ENCODE data around the gene CLDN7. TPM values are rescaled to one million over a fixed set of nuclear protein-coding genes. Genes with fewer than 3 reads are reported as not detected.
A peak's percentile ranks its signal among the peaks of the same experiment; 100 is the strongest.

Gene CLDN7
- total RNA-seq, 1 experiment from 2014 or later: 147 TPM

DNA sequence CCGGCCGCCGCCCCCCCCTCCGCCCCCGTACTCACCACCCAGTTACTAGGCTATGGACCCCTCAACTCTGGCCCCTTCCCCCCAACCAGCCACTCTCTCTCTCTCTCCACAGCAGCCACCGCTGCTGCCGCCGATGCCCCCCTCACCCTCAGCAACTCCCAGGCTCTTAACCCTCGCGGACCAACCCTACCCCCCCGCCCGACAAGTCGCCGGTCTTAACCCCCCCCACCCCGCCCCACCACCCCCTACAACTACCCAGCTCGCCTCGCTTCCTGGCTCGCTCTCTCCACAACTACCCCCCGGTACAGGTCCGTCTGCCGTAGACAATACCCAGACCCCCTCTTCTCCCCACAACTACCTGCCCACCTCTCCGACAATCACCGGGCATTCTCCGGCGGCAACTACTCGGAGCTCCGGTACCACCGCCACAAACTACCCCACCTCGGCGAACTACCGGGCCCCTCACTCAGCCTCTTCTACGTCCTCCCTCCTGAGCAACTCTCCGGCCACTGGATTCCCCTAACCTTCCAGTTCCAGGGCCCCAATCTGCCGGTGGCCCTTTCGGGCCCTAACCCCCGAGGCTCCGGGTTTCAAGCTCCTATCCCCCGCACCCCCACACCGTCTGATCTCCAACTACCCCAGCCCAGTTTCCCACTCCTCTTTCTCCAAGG, 23.7 kb downstream of the CLDN7 start:
- CTCF ChIA-PET: no interaction called here
- intact Hi-C loops (cut with micrococcal nuclease): no loop called here
- POLR2A ChIA-PET (ENCODE audit: unreplicated experiment): no interaction called here
- TF ChIP-seq, protein P1, sequence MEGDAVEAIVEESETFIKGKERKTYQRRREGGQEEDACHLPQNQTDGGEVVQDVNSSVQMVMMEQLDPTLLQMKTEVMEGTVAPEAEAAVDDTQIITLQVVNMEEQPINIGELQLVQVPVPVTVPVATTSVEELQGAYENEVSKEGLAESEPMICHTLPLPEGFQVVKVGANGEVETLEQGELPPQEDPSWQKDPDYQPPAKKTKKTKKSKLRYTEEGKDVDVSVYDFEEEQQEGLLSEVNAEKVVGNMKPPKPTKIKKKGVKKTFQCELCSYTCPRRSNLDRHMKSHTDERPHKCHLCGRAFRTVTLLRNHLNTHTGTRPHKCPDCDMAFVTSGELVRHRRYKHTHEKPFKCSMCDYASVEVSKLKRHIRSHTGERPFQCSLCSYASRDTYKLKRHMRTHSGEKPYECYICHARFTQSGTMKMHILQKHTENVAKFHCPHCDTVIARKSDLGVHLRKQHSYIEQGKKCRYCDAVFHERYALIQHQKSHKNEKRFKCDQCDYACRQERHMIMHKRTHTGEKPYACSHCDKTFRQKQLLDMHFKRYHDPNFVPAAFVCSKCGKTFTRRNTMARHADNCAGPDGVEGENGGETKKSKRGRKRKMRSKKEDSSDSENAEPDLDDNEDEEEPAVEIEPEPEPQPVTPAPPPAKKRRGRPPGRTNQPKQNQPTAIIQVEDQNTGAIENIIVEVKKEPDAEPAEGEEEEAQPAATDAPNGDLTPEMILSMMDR (conservative IDR thresholded peaks at IDR 0.05; ENCODE audit: low read depth, low read length): no peak
- TF ChIP-seq EZH2phosphoT487 (IDR thresholded peaks at IDR 0.05; ENCODE audit: borderline replicate concordance, low read length) (no peak), EZH2 (IDR thresholded peaks at IDR 0.05; ENCODE audit: low read length, unreplicated experiment) (no peak)
- peaks cover 13% of the 10 kb centered on the region; the same call in 1 of the 2 replicates for H3K36me3 ChIP-seq (ENCODE audit: low read depth, low read length)
- peak overlapping the region; percentile 96 for H3K4me3 ChIP-seq (ENCODE audit: low read length)
- H3K79me2 ChIP-seq (ENCODE audit: low read length): peaks cover 60% of the 10 kb centered on the region
- no peaks in the 10 kb centered on the region for H3K9me3 ChIP-seq (ENCODE audit: low read length)
- H3K4me2 ChIP-seq (ENCODE audit: low read length): peak overlapping the region; percentile 85
- no TSS peak for BruUV-seq (replicated peaks)
- no peak for DNase-seq
- H3K9ac ChIP-seq (ENCODE audit: low read length): peak overlapping the region; percentile 91
- peak overlapping the region; percentile 50; the same call in 1 of the 2 replicates for H2AFZ ChIP-seq (ENCODE audit: low read length)
- no peaks in the 10 kb centered on the region for H3K27me3 ChIP-seq (ENCODE audit: low read length)
- H4K20me1 ChIP-seq (ENCODE audit: low read length): no peaks in the 10 kb centered on the region
- no peaks in the 10 kb centered on the region for H3K9me2 ChIP-seq (replicated peaks; ENCODE audit: low read length)
- no peak for ATAC-seq
- H3K27ac ChIP-seq (ENCODE audit: low read length): 0 out of 2 replicates have a peak overlapping the region, but pooled peaks have one; percentile 32
- peaks cover 40% of the 10 kb centered on the region for H3K4me1 ChIP-seq (ENCODE audit: insufficient read depth, low read length)
- H3F3A ChIP-seq (ENCODE audit: low read length, unreplicated experiment): peaks cover 8% of the 10 kb centered on the region

DNA sequence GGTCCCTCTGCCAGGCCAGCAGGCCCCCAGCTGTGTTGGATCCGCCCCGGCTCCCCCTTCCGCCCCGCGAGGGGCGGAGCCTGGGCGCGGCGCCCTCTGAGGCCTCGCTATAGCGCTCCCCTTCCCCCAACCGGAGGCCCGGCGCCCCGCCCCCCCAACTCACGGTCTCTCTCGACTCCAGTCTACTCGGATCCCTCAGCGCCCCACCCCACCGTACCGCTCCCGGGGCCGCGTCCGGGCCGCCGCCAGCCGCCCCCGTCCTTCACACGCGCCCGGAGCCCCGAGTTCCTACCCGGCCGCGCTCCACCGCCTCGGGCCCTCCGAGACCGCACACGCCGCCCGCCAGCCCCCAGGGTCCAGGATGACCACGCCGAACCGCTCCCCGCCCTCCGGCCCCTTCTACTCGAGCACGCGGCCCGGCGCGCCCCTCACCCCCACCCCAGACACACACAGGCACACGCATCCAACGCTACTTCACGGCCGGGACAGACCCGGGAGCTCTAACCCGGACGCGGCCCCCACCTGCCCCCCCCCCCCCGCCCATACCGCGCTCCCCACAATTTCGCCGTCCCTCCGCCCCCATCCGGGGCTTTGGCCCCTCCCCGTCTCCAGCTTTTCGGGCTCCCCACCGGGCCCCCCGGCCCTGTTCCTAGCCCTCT, 24.4 kb downstream of the CLDN7 start:
- H3K79me2 ChIP-seq (ENCODE audit: low read length): peaks cover 67% of the 10 kb centered on the region
- peak overlapping the region; percentile 69 for H3K27ac ChIP-seq (ENCODE audit: low read length)
- H4K20me1 ChIP-seq (ENCODE audit: low read length): no peaks in the 10 kb centered on the region
- H3K9me2 ChIP-seq (replicated peaks; ENCODE audit: low read length): no peaks in the 10 kb centered on the region
- H3K9me3 ChIP-seq (ENCODE audit: low read length): no peaks in the 10 kb centered on the region
- intact Hi-C loops (cut with micrococcal nuclease): no loop called here
- H2AFZ ChIP-seq (ENCODE audit: low read length): peak overlapping the region; percentile 59; the same call in 1 of the 2 replicates
- H3K4me1 ChIP-seq (ENCODE audit: insufficient read depth, low read length): peaks cover 40% of the 10 kb centered on the region
- ChIA-PET CTCF (no interaction called here), POLR2A (ENCODE audit: unreplicated experiment) (no interaction called here)
- H3K27me3 ChIP-seq (ENCODE audit: low read length): no peaks in the 10 kb centered on the region
- TF ChIP-seq EZH2 (IDR thresholded peaks at IDR 0.05; ENCODE audit: low read length, unreplicated experiment) (no peak), EZH2phosphoT487 (IDR thresholded peaks at IDR 0.05; ENCODE audit: borderline replicate concordance, low read length) (no peak)
- TF ChIP-seq, protein P1 (conservative IDR thresholded peaks at IDR 0.05; ENCODE audit: low read depth, low read length): no peak
- peak overlapping the region; percentile 96 for H3K4me3 ChIP-seq (ENCODE audit: low read length)
- DNase-seq (peak; percentile 42), ATAC-seq (no peak; the same call in 1 of the 2 replicates)
- BruUV-seq (replicated peaks): no TSS peak
- H3K9ac ChIP-seq (ENCODE audit: low read length): peak overlapping the region; percentile 89
- H3K4me2 ChIP-seq (ENCODE audit: low read length): peak overlapping the region; percentile 81
- H3F3A ChIP-seq (ENCODE audit: low read length, unreplicated experiment): peaks cover 8% of the 10 kb centered on the region
- peaks cover 13% of the 10 kb centered on the region; the same call in 1 of the 2 replicates for H3K36me3 ChIP-seq (ENCODE audit: low read depth, low read length)
